ENCODE results near the gene BAMBI.

Gene BAMBI

GRCh38 chr10:28684986-28685580 is 7.8 kb downstream of the BAMBI start:
- TF ChIP-seq CTCF (IDR thresholded peaks at IDR 0.05; ENCODE audit: low read depth, low read length): no peak
- Histone ChIP-seq H3K4me3 (ENCODE audit: low read depth, low read length) (no peak overlapping the region), H3K4me1 (peaks cover 6% of the 10 kb centered on the region), H3K9me3 (no peaks in the 10 kb centered on the region), H3K36me3 (peaks cover 22% of the 10 kb centered on the region), H3K27me3 (no peaks in the 10 kb centered on the region)
- no peak for DNase-seq

DNA sequence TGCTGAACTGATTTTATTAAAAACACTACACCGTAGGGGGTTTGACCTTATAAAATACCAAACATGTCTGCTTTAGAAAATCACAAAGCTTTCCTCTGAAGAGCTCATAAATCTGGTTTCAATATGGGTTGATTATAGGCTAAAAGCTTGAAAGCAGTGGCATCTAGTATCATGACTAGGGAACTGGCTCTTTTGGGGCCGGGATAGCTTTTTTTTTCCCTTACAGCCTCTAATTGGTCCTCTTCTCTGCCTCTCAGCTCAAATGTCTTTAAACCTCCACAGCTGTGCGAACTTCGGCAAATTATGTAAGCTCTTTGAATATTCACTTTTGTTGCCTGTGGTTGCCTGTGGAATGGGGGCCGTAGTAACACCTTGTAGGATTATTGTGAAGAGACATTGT is 8.4 kb downstream of the BAMBI start:
- H3K27me3 ChIP-seq: no peaks in the 10 kb centered on the region
- H3K4me3 ChIP-seq (ENCODE audit: low read depth, low read length): no peak overlapping the region
- no peak for TF ChIP-seq CTCF (IDR thresholded peaks at IDR 0.05; ENCODE audit: low read depth, low read length)
- no peak for DNase-seq
- peaks cover 6% of the 10 kb centered on the region for H3K4me1 ChIP-seq
- H3K36me3 ChIP-seq: peaks cover 22% of the 10 kb centered on the region
- no peaks in the 10 kb centered on the region for H3K9me3 ChIP-seq

DNA sequence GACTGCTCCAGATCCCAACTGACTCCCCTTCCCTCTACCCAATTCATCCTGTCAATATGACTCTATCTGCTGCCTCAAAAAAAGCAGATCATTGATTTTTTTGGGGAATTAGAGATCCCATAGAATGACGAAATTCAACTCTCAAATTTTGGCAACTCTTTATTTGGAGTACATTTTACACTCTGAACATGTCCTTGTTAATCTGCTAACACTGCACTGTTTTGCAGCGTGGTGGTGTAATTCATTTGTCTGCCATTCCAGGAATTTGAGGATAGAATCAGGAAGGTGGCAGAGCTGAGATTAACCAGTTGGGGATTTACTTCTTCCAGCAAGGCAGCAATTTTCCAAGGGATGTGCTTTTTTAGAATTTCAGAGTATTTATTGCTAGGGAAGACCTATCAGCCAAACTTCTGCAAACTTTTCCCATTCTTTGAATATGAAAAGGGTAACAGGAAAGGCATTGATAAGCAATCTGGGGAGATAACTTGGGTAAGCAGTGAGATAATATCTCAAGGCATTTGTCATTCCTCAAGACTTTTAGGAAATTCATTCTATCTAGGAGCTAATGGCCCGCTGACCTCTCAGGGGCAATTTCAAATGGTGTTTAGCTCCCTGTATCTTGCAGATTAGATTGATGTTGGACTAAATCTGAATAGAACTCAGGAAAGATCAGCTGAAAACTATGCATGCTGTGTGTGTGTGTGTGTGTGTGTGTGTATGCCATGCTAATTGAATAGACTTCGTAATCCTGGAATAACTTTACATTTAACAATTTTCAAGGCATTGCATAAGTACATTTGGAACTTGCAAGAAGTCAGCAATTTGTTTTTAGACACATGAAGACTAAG is 9.7 kb downstream of the BAMBI start:
- Histone ChIP-seq H3K36me3 (peaks cover 22% of the 10 kb centered on the region), H3K27me3 (no peaks in the 10 kb centered on the region), H3K4me3 (ENCODE audit: low read depth, low read length) (no peak overlapping the region), H3K4me1 (peaks cover 6% of the 10 kb centered on the region), H3K9me3 (no peaks in the 10 kb centered on the region)
- DNase-seq: no peak
- no peak for TF ChIP-seq CTCF (IDR thresholded peaks at IDR 0.05; ENCODE audit: low read depth, low read length)

DNA sequence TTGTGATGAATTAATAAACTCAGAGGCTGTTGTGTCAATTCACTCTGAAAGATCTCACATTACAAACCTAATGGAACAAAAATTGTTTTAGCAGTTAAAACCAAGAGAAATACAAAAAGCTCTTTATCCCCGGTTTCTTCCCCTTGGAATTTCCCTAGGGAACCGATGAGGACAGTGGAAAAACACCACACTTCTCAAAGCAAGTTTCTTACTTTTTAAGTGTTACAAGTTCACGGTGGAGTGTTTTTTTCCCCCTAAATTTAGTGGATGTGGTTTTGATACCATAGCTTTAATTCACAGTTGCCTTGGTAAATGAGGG is 10.3 kb downstream of the BAMBI start:
- Histone ChIP-seq H3K9me3 (no peaks in the 10 kb centered on the region), H3K4me3 (ENCODE audit: low read depth, low read length) (no peak overlapping the region), H3K27me3 (no peaks in the 10 kb centered on the region), H3K4me1 (peaks cover 6% of the 10 kb centered on the region), H3K36me3 (peaks cover 17% of the 10 kb centered on the region)
- TF ChIP-seq CTCF (IDR thresholded peaks at IDR 0.05; ENCODE audit: low read depth, low read length): no peak
- DNase-seq: no peak

DNA sequence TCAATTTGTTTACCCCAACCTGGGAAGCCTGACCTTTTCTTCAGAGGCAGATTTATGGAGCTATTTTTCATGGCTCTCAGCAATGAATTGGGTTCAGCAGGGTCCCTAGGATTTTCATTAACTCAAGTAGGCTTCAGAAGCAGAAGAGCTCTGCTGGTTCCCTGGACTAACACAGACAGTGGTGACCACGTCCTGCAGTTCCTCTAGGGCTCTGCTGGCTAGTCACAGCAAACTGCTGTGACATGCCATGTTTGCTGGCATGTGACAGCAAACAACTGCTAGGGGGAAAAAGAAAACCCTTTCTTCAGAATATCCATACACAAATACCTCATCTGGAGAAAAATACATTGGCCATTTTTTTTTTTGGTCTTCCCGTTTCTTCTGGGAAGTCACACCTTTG is 13.2 kb downstream of the BAMBI start:
- Histone ChIP-seq H3K4me3 (ENCODE audit: low read depth, low read length) (no peak overlapping the region), H3K4me1 (peaks cover 6% of the 10 kb centered on the region), H3K27me3 (no peaks in the 10 kb centered on the region), H3K9me3 (no peaks in the 10 kb centered on the region), H3K36me3 (no peaks in the 10 kb centered on the region)
- no peak for TF ChIP-seq CTCF (IDR thresholded peaks at IDR 0.05; ENCODE audit: low read depth, low read length)
- DNase-seq: no peak

GRCh38 chr10:28691187-28691694 is 13.9 kb downstream of the BAMBI start:
- Histone ChIP-seq H3K4me1 (peaks cover 6% of the 10 kb centered on the region), H3K9me3 (no peaks in the 10 kb centered on the region), H3K4me3 (ENCODE audit: low read depth, low read length) (no peak overlapping the region), H3K36me3 (no peaks in the 10 kb centered on the region), H3K27me3 (no peaks in the 10 kb centered on the region)
- TF ChIP-seq CTCF (IDR thresholded peaks at IDR 0.05; ENCODE audit: low read depth, low read length): no peak
- no peak for DNase-seq

Data from BE2C (cell line).